HG03571 (cell line): ENCODE data around the gene SLAMF8.

ENCODE experiments used
- ATAC-seq: cut with Tn5 transposase; IDR thresholded peaks from one replicate; pipeline ENCODE4 v1.9.1; 2021; ENCODE audit not compliant: unreplicated experiment

The SLAMF8 gene

GRCh38 chr1:159868766-159869165 is 42.1 kb downstream of the SLAMF8 start:
- no peak for ATAC-seq

GRCh38 chr1:159869173-159869572 is 42.5 kb downstream of the SLAMF8 start:
- ATAC-seq, result no peak

- ATAC-seq, result no peak
These were observed 42.9 kb downstream of the SLAMF8 start for GRCh38 chr1:159869607-159870006.

- ATAC-seq, result no peak
These were observed 44.0 kb downstream of the SLAMF8 start for GRCh38 chr1:159870704-159871103.

GRCh38 chr1:159872891-159873290 is 46.2 kb downstream of the SLAMF8 start:
- no peak for ATAC-seq

GRCh38 chr1:159873530-159874143 is 47.0 kb downstream of the SLAMF8 start:
- no peak for ATAC-seq

- no peak for ATAC-seq
These were observed 51.2 kb downstream of the SLAMF8 start for GRCh38 chr1:159877695-159878444.

GRCh38 chr1:159879136-159879535 is 52.5 kb downstream of the SLAMF8 start:
- ATAC-seq, result no peak

GRCh38 chr1:159879977-159880376 is 53.3 kb downstream of the SLAMF8 start:
- no peak for ATAC-seq

- no peak for ATAC-seq
These were observed 53.8 kb downstream of the SLAMF8 start for GRCh38 chr1:159880430-159880829.

GRCh38 chr1:159881622-159882526 is 55.2 kb downstream of the SLAMF8 start:
- ATAC-seq, result no peak

GRCh38 chr1:159882527-159882862 is 55.8 kb downstream of the SLAMF8 start:
- no peak for ATAC-seq

- ATAC-seq, result no peak
These were observed 56.5 kb downstream of the SLAMF8 start for GRCh38 chr1:159883134-159883533.

- ATAC-seq, result no peak
These were observed 57.6 kb downstream of the SLAMF8 start for GRCh38 chr1:159884296-159884695.
